AG04450 (cell line): ENCODE data around the gene GSTT4. TPM values are rescaled to one million over a fixed set of nuclear protein-coding genes. Genes with fewer than 3 reads are reported as not detected.
A peak's percentile ranks its signal among the peaks of the same experiment; 100 is the strongest.
"Not testable (repeated sequence)": the region's sequence is repeated elsewhere in the genome, so short reads cannot be mapped to it uniquely, and the experiment has no call there.

ENCODE experiments used
- CTCF ChIA-PET: fragments of 300-600, 350-600 bp; formaldehyde crosslinking; extraction: SDS; loops from one replicate; lab custom pipeline; 2022; ENCODE audit warnings: antibody characterized with exemption, inconsistent platforms; lab: Charles Lee
- POLR2A ChIA-PET: fragments of 350-600 bp; formaldehyde crosslinking; extraction: SDS; loops from one replicate; lab custom pipeline; 2021; ENCODE audit warnings: antibody characterized with exemption, inconsistent platforms; lab: Yijun Ruan, JAX
- DNase-seq: peaks from one replicate; pipeline ENCODE4 v3.0.0-alpha.2; 2011; ENCODE audit warnings: low read depth, low spot score
- H3K27ac ChIP-seq: one replicate; pipeline ENCODE4 v1.5.1; 2012; ENCODE audit warnings: low read depth, low read length, control low read depth
- H3K27me3 ChIP-seq: one replicate; pipeline ENCODE4 v1.6.0; 2012; ENCODE audit warnings: low read length; ENCODE audit not compliant: control insufficient read depth, insufficient read depth
- H3K4me3 ChIP-seq: 2 replicates; pipeline ENCODE4 v1.5.1; 2011; ENCODE audit warnings: mild to moderate bottlenecking, low read depth, low read length, control low read depth
- H3K9me3 ChIP-seq: 2 replicates; pipeline ENCODE4 v1.5.1; 2012; ENCODE audit warnings: low read length; ENCODE audit not compliant: control insufficient read depth, insufficient read depth
- CTCF ChIP-seq: IDR thresholded peaks from 2 replicates; pipeline ENCODE4 v1.5.1; 2011; ENCODE audit warnings: low read depth, low read length, control low read depth, inconsistent platforms
- polyA plus RNA-seq: library from polyadenylated mRNA; depleted of rRNA; stranded (reverse); fragments of >200 nt; gene quantifications from 2 replicates; pipeline ENCODE4 v1.2.3, GENCODE V29; 2011

GSTT4 gene
- polyA plus RNA-seq, 1 experiment, result not detected

GRCh38 chr22:23997092-23997491, 8.2 kb downstream of the GSTT4 start:
- no peak overlapping the region for H3K27ac ChIP-seq
- CTCF ChIA-PET, result no interaction called here
- no peak for DNase-seq
- H3K27me3 ChIP-seq, result peaks cover 5% of the 10 kb centered on the region
- no peaks in the 10 kb centered on the region for H3K9me3 ChIP-seq
- no peak overlapping the region for H3K4me3 ChIP-seq
- TF ChIP-seq CTCF, result no peak
- POLR2A ChIA-PET, result no interaction called here

DNA sequence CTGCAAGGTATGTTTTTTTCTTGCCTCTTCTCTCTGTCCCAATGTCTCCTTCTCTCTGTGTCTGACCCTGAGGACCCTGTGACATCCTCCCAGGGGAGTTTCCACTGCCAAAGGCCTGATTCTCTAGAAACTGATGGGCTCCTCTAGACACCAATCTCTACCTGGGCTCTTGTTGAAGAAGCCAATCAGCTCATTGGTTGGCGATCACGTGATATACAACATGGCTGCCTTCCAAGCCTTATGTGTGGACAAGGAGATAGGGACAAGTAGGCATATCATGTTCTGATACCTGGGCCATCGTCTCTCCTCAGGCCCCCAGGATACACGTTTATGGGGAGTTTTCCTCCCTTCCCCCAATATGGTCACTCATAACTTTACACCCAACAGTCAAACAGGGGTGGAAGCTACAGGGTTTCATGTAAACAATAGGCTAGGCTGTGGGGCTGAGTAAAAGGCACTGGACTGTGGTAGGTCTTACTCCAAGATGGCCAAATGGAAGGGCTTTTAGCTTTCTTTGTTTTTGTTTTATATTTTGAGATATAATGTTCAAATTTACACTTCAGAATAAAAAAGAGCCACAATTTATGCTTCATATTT, 11.6 kb downstream of the GSTT4 start:
- H3K27me3 ChIP-seq, CTCF ChIA-PET, POLR2A ChIA-PET, H3K27ac ChIP-seq, H3K9me3 ChIP-seq, H3K4me3 ChIP-seq, DNase-seq: not testable (repeated sequence)

GRCh38 chr22:23993080-23993479, 12.2 kb downstream of the GSTT4 start:
- H3K27ac ChIP-seq, H3K4me3 ChIP-seq, H3K27me3 ChIP-seq, H3K9me3 ChIP-seq, POLR2A ChIA-PET, DNase-seq, CTCF ChIA-PET: not testable (repeated sequence)

DNA sequence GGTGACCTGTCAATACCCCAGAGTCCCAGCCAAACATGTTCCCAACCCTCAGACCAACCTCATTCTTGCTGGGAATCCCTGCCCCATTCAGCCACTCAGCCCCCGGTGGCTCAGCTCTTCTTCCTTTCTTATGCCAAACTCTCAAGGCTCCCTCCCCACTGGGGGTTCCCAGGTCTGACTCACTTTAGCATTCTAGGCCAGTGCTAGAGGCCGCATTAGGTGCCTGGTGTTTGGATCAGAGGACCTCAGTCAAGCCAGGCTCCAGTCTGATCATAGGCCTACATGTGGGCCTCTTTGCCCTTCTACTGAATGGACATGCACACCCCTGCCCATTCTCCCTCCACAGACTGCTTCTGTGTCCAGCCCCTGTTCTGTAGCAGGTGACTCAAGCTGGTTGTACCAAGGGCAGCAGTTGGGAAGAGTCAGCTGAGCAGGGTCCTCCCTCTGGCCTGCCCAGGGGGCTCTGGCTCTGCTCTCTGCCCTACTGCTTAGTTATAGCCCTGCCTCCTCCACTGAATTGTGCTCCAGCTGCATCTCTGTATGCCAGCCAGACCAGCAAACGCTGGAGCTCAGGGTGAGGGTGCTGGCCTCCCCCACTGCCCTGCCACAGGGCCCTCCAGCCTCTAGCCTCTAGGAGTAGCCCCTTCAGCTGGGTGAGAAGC, 15.5 kb downstream of the GSTT4 start:
- H3K9me3 ChIP-seq, H3K4me3 ChIP-seq, POLR2A ChIA-PET, H3K27me3 ChIP-seq, H3K27ac ChIP-seq, CTCF ChIA-PET, DNase-seq: not testable (repeated sequence)

DNA sequence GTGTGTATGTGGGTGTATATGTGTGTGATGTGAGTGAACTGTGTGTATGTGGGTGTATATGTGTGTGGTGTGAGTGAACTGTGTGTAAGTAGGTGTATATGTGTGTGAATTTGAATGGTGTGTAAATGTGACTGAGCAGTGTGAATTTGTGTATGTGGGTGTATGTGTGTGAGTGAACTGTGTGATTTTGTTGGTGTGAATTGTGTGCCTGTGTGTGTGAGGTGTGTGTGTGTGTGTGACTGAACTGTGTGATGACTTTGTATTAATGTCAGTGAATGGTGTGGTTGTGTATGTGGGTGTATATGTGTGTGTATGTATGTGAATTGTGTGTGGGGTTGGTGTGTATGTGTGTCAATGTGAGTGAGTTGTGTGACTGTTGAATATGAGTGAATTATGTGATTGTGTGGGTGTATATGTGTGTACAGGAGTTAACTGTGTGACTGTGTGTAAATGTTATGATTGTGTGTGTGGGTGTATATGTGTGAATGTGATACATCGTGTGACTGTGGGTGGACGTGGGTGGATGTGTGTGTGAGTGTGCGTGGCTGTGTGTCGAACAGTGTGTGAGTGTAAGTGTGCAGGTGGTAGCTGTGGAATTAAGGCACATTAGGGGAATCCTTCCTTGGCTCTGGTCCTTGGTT, 18.6 kb downstream of the GSTT4 start:
- POLR2A ChIA-PET, CTCF ChIA-PET, DNase-seq, H3K27me3 ChIP-seq, H3K9me3 ChIP-seq, H3K27ac ChIP-seq, H3K4me3 ChIP-seq: not testable (repeated sequence)

DNA sequence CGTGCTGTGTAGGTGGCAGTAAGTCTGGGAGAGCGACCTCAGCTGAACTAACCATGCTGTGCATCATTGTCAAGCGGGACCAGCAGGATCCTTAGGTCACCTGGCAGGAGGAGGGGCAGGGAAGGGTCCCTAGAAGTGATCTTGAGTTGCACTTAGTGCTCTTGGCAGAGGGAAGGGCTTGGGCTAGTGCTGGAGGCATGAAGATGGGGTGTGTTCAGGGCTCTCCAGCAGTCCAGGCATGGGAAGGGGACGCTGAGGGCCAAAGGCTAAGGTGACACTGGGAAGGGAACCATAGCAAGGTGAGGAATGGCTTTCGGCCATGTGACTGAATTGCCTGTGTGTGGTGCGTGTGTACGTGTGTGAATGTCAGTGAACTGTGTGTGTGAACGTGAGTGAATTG, 19.2 kb downstream of the GSTT4 start:
- POLR2A ChIA-PET, H3K9me3 ChIP-seq: not testable (repeated sequence)

DNA sequence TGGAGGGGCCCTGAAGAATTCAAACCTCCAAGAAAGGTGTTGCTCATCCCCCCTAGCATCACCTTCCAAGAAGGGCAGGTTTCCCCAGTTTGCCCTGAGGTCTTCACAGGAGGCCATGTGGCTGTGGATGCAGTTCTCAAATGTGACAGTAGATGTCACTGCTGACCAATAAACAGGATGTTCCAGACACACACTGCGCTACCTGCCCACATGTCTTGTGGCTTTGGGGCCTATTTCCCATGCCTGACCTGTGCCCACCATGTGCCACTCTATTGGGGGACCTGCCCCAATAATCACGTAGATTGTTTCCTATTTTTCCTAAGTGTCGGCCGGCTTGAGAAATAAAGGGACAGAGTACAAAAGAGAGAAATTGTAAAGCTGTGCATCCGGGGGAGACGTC, 20.8 kb downstream of the GSTT4 start:
- POLR2A ChIA-PET, result no interaction called here
- DNase-seq, result no peak
- Histone ChIP-seq H3K27ac (no peak overlapping the region), H3K27me3 (no peaks in the 10 kb centered on the region), H3K4me3 (no peak overlapping the region), H3K9me3 (no peaks in the 10 kb centered on the region)
- CTCF ChIA-PET, result interaction anchor here (0.6 to 0.7 kb wide), 2 partner anchors 192 to 383 kb away, joined by 3 read pairs; no protein-coding TSS in a partner anchor
- TF ChIP-seq CTCF, result peak; percentile 74

More for the DNA sequence above, 19.2 kb downstream of the GSTT4 start:
- H3K27me3 ChIP-seq, DNase-seq, H3K27ac ChIP-seq, CTCF ChIA-PET, H3K4me3 ChIP-seq: not testable (repeated sequence)

- H3K9me3 ChIP-seq, POLR2A ChIA-PET, H3K4me3 ChIP-seq, DNase-seq, H3K27me3 ChIP-seq, CTCF ChIA-PET, H3K27ac ChIP-seq: not testable (repeated sequence)
These were observed 24.7 kb downstream of the GSTT4 start for GRCh38 chr22:23980567-23980966.

DNA sequence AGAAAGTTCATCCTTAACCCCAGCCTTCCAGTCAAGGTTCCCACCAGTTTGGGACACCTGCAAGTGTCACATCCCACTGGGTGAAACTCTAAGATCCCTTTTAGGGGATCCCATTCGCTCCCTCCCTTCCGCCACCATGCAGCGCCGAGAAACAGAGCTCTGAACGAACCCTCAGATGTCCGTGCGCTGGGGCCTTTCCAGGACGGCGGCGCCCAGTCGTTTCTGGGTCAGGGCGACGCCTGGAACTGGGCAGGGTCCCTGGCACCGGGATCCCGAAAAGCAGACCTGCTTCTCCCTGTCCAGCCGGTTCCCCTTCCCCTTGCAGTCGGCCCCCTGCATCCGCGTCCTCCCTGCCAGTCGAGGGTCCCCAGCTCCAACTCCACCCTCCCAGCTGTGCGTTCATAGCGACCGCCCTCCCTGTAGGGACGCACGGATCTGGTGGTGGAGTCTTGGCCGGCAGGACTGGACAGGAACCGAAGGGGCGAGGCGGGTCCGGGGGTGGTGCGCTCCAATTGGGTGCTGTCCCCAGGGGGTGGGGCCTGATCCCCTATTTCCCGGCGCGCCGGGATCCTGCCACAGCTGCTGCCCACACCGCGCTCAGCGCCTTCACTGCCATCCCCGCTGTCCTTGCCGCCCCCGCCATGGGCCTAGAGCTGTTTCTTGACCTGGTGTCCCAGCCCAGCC, 25.6 kb downstream of the GSTT4 start, which contains the start of gene GSTT2:
TSS of gene GSTT2 (plus strand) at position 578 of the 684 bp plus-strand sequence.
- H3K9me3 ChIP-seq, H3K27ac ChIP-seq, DNase-seq, CTCF ChIA-PET, H3K4me3 ChIP-seq, H3K27me3 ChIP-seq, POLR2A ChIA-PET: not testable (repeated sequence)
